GM10248 (cell line): Measurements from ENCODE around the gene ARFGAP3.

Experiments used
- CTCF ChIA-PET: fragments of 300-600 bp; sonication (Branson Sonifier 250); formaldehyde crosslinking; extraction: SDS; loops from one replicate; lab custom pipeline; 2021; ENCODE audit warnings: antibody characterized with exemption; lab: Yijun Ruan, JAX
- POLR2A ChIA-PET: fragments of 350-650 bp; sonication (Branson Sonifier 250); formaldehyde crosslinking; extraction: SDS; loops from one replicate; lab custom pipeline; 2020; ENCODE audit warnings: antibody characterized with exemption; lab: Yijun Ruan, JAX
- DNase-seq: peaks from one replicate; pipeline ENCODE4 v3.0.0; 2012; ENCODE audit errors: extremely low spot score
- CTCF ChIP-seq: IDR thresholded peaks from 2 replicates; pipeline ENCODE4 v1.5.1; 2012; ENCODE audit warnings: mild to moderate bottlenecking, low read depth; ENCODE audit errors: extremely low read depth, missing control alignments, control extremely low read depth

Gene ARFGAP3

GRCh38 chr22:42814616-42815015 is 42.5 kb downstream of the ARFGAP3 start:
- TF ChIP-seq CTCF: no peak
- CTCF ChIA-PET: interaction anchor here (1.0 to 2.2 kb wide), 2 partner anchors 18 to 154 kb away, joined by 3 to 5 read pairs; no protein-coding TSS in a partner anchor
- POLR2A ChIA-PET: no interaction called here
- no peak for DNase-seq

GRCh38 chr22:42814215-42814614 is 42.9 kb downstream of the ARFGAP3 start:
- TF ChIP-seq CTCF: no peak
- CTCF ChIA-PET: interaction anchor here (0.6 to 2.2 kb wide), 5 partner anchors 9 to 153 kb away, joined by 3 to 5 read pairs (median 3); no protein-coding TSS in a partner anchor
- no peak for DNase-seq
- POLR2A ChIA-PET: no interaction called here

DNA sequence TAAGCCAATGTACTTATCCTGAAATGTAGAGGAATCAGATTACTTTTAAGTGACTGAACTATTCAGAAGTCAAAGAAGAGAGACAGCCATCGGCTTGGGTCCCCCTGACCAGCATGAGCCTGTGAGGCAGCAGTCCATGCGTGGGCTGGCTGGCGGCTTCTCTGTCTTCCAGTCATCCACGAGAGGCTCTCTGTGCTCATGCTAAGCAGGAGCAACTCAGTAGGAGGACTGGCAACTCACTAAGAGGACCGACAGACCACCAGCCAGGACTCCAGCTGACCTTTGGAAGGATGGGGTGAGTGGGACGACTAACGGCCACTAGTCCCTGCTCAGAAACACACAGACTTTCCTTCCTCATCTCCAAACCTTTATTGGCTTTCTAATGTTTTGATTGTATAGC is 43.6 kb downstream of the ARFGAP3 start:
- ChIA-PET POLR2A (no interaction called here), CTCF (interaction anchor here (0.6 to 2.2 kb wide), 5 partner anchors 9 to 153 kb away, joined by 3 to 5 read pairs (median 3); no protein-coding TSS in a partner anchor)
- no peak for DNase-seq
- TF ChIP-seq CTCF: no peak

DNA sequence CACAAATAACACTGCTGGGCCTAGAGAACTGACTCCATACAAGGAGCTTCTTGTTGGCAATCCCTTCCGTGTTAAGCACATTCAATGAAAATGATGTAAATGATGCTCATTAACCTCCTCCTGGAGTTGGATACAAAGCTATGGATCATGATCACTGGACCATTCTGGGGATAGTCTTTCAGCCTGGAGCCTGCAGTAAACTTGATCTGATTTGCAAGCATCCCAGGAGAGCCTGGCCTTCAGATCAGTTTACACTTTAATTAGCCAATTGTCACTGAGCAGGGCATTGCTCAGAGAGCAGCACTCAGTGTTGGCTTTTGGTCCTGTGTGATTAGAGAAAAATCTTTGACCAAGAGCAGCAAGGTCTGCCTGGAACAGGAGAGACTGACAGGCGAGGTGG is 45.6 kb downstream of the ARFGAP3 start:
- no peak for DNase-seq
- TF ChIP-seq CTCF: no peak
- CTCF ChIA-PET: interaction anchor here (0.8 to 2.0 kb wide), 3 partner anchors 9 to 222 kb away, joined by 3 to 7 read pairs (median 4); no protein-coding TSS in a partner anchor
- POLR2A ChIA-PET: interaction anchor here (0.5 kb wide), 1 partner anchor 161 kb away, joined by 3 read pairs; no protein-coding TSS in a partner anchor

DNA sequence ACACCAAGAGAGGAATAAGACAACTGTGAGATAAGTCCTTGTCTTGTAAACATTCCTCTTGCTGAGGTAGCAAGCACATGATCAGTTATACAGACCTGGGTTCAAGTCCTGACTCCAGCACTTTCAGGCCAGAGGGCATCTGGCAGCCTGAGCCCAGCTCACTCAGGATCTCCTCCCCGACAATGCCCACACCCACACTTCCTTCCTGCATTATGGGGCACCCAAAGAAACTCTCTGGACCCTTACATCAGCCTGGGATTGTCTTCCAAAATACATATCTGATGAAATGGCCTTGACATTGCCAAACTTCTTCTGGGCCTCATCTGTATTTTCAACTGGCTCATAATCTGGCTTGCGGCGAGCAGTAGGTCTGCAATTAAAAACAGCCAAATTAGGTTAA is 48.6 kb downstream of the ARFGAP3 start:
- DNase-seq: no peak
- CTCF ChIA-PET: no interaction called here
- POLR2A ChIA-PET: no interaction called here
- TF ChIP-seq CTCF: no peak

GRCh38 chr22:42807185-42807584 is 49.9 kb downstream of the ARFGAP3 start:
- POLR2A ChIA-PET: no interaction called here
- CTCF ChIA-PET: interaction anchor here (1.1 to 1.6 kb wide), 2 partner anchors 12 to 14 kb away, joined by 4 to 7 read pairs; no protein-coding TSS in a partner anchor
- no peak for DNase-seq
- TF ChIP-seq CTCF: no peak
